Neutrophil (primary cell): ENCODE measurements around the gene POLR2I.

ENCODE experiments used
- H3K27ac ChIP-seq: fragments of 200-600 bp; sonication (generic); 2 replicates; pipeline ENCODE4 v1.5.1; 2016; ENCODE audit warnings: mild to moderate bottlenecking, moderate library complexity
- H3K27me3 ChIP-seq: fragments of 200-600 bp; sonication (generic); 2 replicates; pipeline ENCODE4 v1.6.0; 2016; ENCODE audit warnings: mild to moderate bottlenecking
- H3K36me3 ChIP-seq: fragments of 200-600 bp; sonication (generic); 2 replicates; pipeline ENCODE4 v1.5.1; 2017
- H3K4me1 ChIP-seq, 2 experiments: fragments of 200-600 bp in 1 of 2; sonication (generic) in 1 of 2; 1 replicate in 1 of 2; 2 replicates in 1 of 2; pipeline versions ENCODE4 v1.5.1 to v1.6.1; 2013 to 2016; ENCODE audit warnings: low read depth in 1 of 2, low read length in 1 of 2, mild to moderate bottlenecking in 1 of 2, moderate library complexity in 1 of 2; ENCODE audit not compliant: control insufficient read depth in 1 of 2, insufficient read depth in 1 of 2
- H3K4me3 ChIP-seq, 2 experiments: fragments of 200-600 bp in 1 of 2; sonication (generic) in 1 of 2; 1 replicate in 1 of 2; 2 replicates in 1 of 2; pipeline ENCODE4 v1.5.1; 2013 to 2016; ENCODE audit warnings: low read depth in 1 of 2, low read length in 1 of 2, mild to moderate bottlenecking in 1 of 2, moderate library complexity in 1 of 2
- H3K9me3 ChIP-seq: fragments of 200-600 bp; sonication (generic); 2 replicates; pipeline ENCODE4 v1.5.1; 2016
- CTCF ChIP-seq: fragments of 200-600 bp; sonication (generic); IDR thresholded peaks from 2 replicates; pipeline ENCODE4 v1.5.1; 2016; ENCODE audit warnings: antibody characterized with exemption

The POLR2I gene

GRCh38 chr19:36115453-36116343 lies 1.0 kb upstream of the POLR2I start, which contains the start of gene TBCB:
Gene TBCB, plus strand, starts transcription at chr19:36115468. Its CDS starts 93 bp downstream, at chr19:36115561.
- peak within 1 kb of the TSS; percentile 81 for H3K27ac ChIP-seq
- H3K4me3 ChIP-seq, result peak within 1 kb of the TSS; percentile 89 to 93
- TF ChIP-seq CTCF, result no peak
- H3K4me1 ChIP-seq, result peaks cover 27 to 32% of the 10 kb centered on the region in 2 experiments
- H3K36me3 ChIP-seq, result peaks cover 51% of the 10 kb centered on the region
- H3K9me3 ChIP-seq, result no peaks in the 10 kb centered on the region
- H3K27me3 ChIP-seq, result no peaks in the 10 kb centered on the region

GRCh38 chr19:36113894-36114720 lies 568 bp downstream of the POLR2I start:
- peaks cover 27 to 32% of the 10 kb centered on the region in 2 experiments for H3K4me1 ChIP-seq
- peak overlapping the region; percentile 81 for H3K27ac ChIP-seq
- H3K9me3 ChIP-seq, result no peaks in the 10 kb centered on the region
- no peak for TF ChIP-seq CTCF
- no peaks in the 10 kb centered on the region for H3K27me3 ChIP-seq
- H3K36me3 ChIP-seq, result peaks cover 35% of the 10 kb centered on the region
- H3K4me3 ChIP-seq, result peak overlapping the region; percentile 89 to 93

GRCh38 chr19:36113425-36113824 lies 1.2 kb downstream of the POLR2I start:
- Histone ChIP-seq H3K36me3 (peaks cover 28% of the 10 kb centered on the region), H3K27ac (no peak overlapping the region), H3K27me3 (no peaks in the 10 kb centered on the region), H3K4me3 (no peak overlapping the region), H3K9me3 (no peaks in the 10 kb centered on the region), H3K4me1 (peaks cover 27 to 32% of the 10 kb centered on the region in 2 experiments)
- TF ChIP-seq CTCF, result no peak

GRCh38 chr19:36112678-36113077 lies 2.0 kb downstream of the POLR2I start:
- H3K9me3 ChIP-seq, result no peaks in the 10 kb centered on the region
- peaks cover 21% of the 10 kb centered on the region for H3K36me3 ChIP-seq
- no peak for TF ChIP-seq CTCF
- H3K27ac ChIP-seq, result no peak overlapping the region
- H3K27me3 ChIP-seq, result no peaks in the 10 kb centered on the region
- no peak overlapping the region for H3K4me3 ChIP-seq
- peaks cover 27 to 32% of the 10 kb centered on the region in 2 experiments for H3K4me1 ChIP-seq

DNA sequence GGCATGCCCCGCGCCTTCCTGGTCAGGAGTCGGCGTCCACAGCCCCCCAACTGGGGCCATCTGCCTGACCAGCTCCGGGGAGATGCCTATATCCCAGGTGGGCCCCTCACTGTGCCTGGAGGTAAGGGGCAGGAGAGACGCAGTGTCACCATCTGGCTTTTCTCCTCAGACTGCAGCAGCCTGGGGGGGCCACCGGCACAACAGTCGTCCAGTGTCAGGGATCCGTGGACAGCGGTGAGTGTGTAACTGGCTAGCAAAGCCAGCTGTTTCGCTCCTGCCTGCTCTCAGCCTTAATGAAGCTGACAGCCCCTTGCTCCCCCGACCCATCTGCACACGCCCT lies 3.5 kb downstream of the POLR2I start:
- H3K27me3 ChIP-seq, result no peaks in the 10 kb centered on the region
- no peaks in the 10 kb centered on the region for H3K9me3 ChIP-seq
- no peak overlapping the region for H3K4me3 ChIP-seq
- peaks cover 14% of the 10 kb centered on the region for H3K36me3 ChIP-seq
- no peak overlapping the region for H3K27ac ChIP-seq
- no peak for TF ChIP-seq CTCF
- peaks cover 24 to 27% of the 10 kb centered on the region in 2 experiments for H3K4me1 ChIP-seq
